PC-9 (cell line): ENCODE measurements around the gene ATP2C1.

Experiments
- CTCF ChIP-seq: fragments of 200-600 bp; sonication (generic); conservative IDR thresholded peaks from 2 replicates; pipeline ENCODE4 v1.6.1; 2017; ENCODE audit warnings: mixed run types, antibody characterized with exemption, mild to moderate bottlenecking, moderate library complexity
- EZH2 ChIP-seq: fragments of 200-600 bp; sonication (generic); IDR thresholded peaks from 2 replicates; pipeline ENCODE4 v1.8.0; 2017; ENCODE audit warnings: antibody characterized with exemption, low read depth

- TF ChIP-seq CTCF (no peak), EZH2 (no peak)
These were observed 67.6 kb downstream of the ATP2C1 start for GRCh38 chr3:130961458-130961857.
